ENCODE measurements around the gene CNDP2. TPM values are rescaled to one million over a fixed set of nuclear protein-coding genes. Genes with fewer than 3 reads are reported as not detected.

Gene CNDP2
- total RNA-seq, 3 donors from 2014 or later = 81.0 to 104 (median 95.7) TPM

DNA sequence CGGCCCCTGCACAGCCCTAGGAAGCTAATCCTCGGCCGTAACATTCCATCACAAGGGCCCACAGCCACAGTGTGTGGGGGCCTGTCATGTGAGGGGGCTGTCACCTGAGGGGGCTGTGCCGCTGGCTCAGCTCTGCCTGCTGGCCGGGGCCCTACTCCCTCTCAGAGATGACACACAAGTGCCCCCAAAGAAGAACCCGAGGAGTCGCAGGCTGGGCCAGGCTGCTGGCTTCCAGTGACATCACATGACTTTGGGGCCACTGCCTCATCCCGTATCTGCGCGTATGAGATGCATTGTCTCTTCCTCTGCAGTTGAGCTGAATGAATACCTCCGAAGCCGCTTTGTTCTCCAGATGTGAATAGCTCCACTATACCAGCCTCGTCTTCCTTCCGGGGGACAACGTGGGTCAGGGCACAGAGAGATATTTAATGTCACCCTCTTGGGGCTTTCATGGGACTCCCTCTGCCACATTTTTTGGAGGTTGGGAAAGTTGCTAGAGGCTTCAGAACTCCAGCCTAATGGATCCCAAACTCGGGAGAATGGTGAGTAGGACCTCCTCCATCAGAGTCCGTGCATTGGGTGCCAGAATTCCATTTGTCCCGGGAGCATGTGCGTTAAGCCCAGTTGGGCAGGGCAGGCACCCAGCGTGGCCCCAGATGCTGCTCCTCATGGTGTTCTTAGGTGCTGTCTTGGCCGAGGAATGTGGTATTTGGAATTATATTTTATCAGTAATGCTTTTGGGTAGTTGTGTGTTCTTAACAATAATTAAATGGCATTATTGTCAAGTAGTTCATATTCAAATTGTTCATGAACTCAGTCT lies 38.2 kb downstream of the CNDP2 start, which contains the start of gene CNDP1:
Gene CNDP1 (plus strand): TSS at position 351 of the 820 bp plus-strand sequence. CDS start 168 bp downstream, at position 519.
- Histone ChIP-seq H3K36me3 (no peaks in the 10 kb centered on the region), H3K4me3 (no peak within 1 kb of the TSS), H3K9me3 (no peaks in the 10 kb centered on the region), H3K27ac (no peak within 1 kb of the TSS), H3K27me3 (no peaks in the 10 kb centered on the region), H3K4me1 (no peaks in the 10 kb centered on the region)
- TF ChIP-seq, protein P1, sequence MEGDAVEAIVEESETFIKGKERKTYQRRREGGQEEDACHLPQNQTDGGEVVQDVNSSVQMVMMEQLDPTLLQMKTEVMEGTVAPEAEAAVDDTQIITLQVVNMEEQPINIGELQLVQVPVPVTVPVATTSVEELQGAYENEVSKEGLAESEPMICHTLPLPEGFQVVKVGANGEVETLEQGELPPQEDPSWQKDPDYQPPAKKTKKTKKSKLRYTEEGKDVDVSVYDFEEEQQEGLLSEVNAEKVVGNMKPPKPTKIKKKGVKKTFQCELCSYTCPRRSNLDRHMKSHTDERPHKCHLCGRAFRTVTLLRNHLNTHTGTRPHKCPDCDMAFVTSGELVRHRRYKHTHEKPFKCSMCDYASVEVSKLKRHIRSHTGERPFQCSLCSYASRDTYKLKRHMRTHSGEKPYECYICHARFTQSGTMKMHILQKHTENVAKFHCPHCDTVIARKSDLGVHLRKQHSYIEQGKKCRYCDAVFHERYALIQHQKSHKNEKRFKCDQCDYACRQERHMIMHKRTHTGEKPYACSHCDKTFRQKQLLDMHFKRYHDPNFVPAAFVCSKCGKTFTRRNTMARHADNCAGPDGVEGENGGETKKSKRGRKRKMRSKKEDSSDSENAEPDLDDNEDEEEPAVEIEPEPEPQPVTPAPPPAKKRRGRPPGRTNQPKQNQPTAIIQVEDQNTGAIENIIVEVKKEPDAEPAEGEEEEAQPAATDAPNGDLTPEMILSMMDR (IDR thresholded peaks at IDR 0.05) = no peak
- TF ChIP-seq POLR2A (IDR thresholded peaks at IDR 0.05) (no peak), POLR2AphosphoS5 (IDR thresholded peaks at IDR 0.05) (no peak)
- intact Hi-C loops (cut with DNase I; ENCODE audit: low total_unique reads) = no loop called here
- no peak for DNase-seq (ENCODE audit: low spot score in 2 of 2)

DNA sequence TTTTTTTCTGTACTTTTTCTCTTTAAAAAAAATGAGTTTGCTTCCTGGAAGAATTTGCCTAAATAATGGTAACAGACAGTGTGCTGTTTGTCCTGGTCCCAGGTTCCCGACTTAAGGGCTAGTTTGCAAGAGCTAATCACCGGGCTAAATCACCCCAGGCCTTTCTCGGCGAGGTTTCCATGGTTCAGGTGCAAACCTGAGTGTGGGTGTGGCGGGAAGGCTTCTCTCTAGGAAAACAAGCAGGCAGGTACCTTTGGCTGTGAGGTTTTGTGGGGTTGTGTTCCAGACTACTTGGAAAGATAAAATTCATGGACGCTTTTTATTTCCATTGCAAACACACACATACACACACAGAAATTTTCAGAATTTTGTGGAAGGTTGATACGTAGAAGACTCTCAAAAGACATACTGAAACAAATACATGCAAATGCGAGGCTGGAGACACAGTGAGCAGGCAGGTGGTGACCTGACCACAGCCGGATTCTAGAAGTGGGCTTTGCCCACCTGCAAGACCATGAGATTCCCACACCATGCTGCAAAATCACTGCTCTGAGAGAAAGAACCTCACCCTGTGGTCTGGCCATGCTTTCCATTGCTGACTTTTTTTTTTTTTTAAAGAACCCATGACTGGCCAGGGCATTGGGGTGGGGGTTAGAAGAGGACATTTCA lies 39.0 kb downstream of the CNDP2 start:
- Histone ChIP-seq H3K36me3 (no peaks in the 10 kb centered on the region), H3K4me1 (no peaks in the 10 kb centered on the region)
- intact Hi-C loops (cut with DNase I; ENCODE audit: low total_unique reads) = no loop called here

DNA sequence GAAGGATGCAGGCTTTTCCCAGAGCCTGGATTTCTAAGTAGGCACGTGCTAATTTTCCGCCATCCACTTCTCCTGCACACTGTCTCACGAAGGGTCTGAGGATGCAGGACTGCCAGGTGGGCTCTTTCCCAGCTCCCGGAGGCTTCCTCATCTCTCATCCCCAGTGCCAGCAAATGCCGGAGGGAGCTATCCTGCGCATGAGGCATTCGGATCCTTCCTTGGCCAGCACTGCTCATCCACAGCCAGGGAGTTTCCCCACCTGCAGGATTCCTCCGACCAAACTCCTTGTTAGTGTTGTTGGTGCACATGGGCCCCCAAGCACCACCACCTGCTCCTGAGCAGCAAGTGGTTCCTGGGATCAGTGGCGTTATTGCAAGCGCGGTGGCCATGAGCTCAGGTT lies 43.1 kb downstream of the CNDP2 start:
- no peaks in the 10 kb centered on the region for H3K27me3 ChIP-seq
- TF ChIP-seq POLR2AphosphoS5 (IDR thresholded peaks at IDR 0.05) (no peak), POLR2A (IDR thresholded peaks at IDR 0.05) (no peak)
- TF ChIP-seq, protein P1 (IDR thresholded peaks at IDR 0.05) = no peak
- H3K4me3 ChIP-seq = no peak overlapping the region
- H3K27ac ChIP-seq = no peak overlapping the region
- no peak for DNase-seq (ENCODE audit: low spot score in 2 of 2)
- intact Hi-C loops (cut with DNase I; ENCODE audit: low total_unique reads) = no loop called here
- no peaks in the 10 kb centered on the region for H3K9me3 ChIP-seq
- H3K36me3 ChIP-seq = no peaks in the 10 kb centered on the region
- no peaks in the 10 kb centered on the region for H3K4me1 ChIP-seq

More for the DNA sequence above, 39.0 kb downstream of the CNDP2 start:
- Histone ChIP-seq H3K27me3 (no peaks in the 10 kb centered on the region), H3K9me3 (no peaks in the 10 kb centered on the region), H3K27ac (no peak overlapping the region), H3K4me3 (no peak overlapping the region)
- TF ChIP-seq POLR2A (IDR thresholded peaks at IDR 0.05) (no peak), POLR2AphosphoS5 (IDR thresholded peaks at IDR 0.05) (no peak)
- TF ChIP-seq, protein P1 (IDR thresholded peaks at IDR 0.05) = no peak
- DNase-seq (ENCODE audit: low spot score in 2 of 2) = no peak

DNA sequence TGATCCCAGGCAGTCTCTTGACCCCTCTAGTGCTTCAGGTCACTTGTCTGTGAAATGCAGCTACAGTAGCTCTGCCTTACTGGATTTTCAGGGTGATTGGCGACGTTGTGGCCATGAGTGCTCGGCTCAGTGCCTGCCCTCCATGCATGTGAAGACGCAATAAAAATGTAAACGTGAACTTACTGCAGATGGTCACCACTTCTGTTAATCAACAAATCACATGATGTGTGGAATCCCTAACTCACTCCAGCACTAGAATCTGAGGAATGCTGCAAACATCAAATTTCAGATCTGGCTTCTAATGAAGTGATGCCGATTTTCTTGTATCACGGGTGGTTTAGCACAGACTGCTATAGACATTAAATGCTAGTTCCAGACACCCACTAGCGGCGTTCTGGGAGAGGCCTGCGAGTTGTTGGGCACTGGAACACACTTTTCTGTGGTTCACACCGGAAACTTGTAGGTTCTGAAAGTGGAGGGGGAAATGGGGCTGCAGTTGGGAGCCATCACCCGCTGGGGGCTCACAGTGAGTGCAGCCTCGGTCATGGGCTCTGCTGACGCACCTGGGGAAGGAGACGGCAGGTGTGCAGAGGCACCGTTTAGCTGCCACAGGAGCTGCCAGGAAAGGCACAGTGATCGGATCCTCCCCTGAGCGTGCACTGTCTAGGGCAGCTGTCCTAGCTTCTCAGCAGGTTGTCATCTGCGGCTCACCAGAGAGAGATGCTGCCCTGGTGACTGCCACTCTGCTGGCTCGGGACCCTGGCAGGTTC lies 44.7 kb downstream of the CNDP2 start:
- Histone ChIP-seq H3K36me3 (no peaks in the 10 kb centered on the region), H3K27me3 (no peaks in the 10 kb centered on the region), H3K4me3 (no peak overlapping the region), H3K27ac (peak overlapping the region in 1 of 2 donors; percentile 16), H3K4me1 (no peaks in the 10 kb centered on the region), H3K9me3 (no peaks in the 10 kb centered on the region)
- TF ChIP-seq POLR2AphosphoS5 (IDR thresholded peaks at IDR 0.05) (no peak), POLR2A (IDR thresholded peaks at IDR 0.05) (no peak)
- TF ChIP-seq, protein P1 (IDR thresholded peaks at IDR 0.05) = no peak
- DNase-seq (ENCODE audit: low spot score in 2 of 2) = no peak
- intact Hi-C loops (cut with DNase I; ENCODE audit: low total_unique reads) = no loop called here

Measured in breast epithelium (tissue), 4 donors.